TTC549 (cell line): Measurements from ENCODE around the gene SPATA6L.
"Not testable (repeated sequence)": the region's sequence is repeated elsewhere in the genome, so short reads cannot be mapped to it uniquely, and the experiment has no call there.

ENCODE experiments used
- FAIRE-seq: peaks from 2 replicates; lab custom pipeline; 2012; peaks lifted over from hg19 to GRCh38; lab: Jason Lieb, UNC

SPATA6L gene

DNA sequence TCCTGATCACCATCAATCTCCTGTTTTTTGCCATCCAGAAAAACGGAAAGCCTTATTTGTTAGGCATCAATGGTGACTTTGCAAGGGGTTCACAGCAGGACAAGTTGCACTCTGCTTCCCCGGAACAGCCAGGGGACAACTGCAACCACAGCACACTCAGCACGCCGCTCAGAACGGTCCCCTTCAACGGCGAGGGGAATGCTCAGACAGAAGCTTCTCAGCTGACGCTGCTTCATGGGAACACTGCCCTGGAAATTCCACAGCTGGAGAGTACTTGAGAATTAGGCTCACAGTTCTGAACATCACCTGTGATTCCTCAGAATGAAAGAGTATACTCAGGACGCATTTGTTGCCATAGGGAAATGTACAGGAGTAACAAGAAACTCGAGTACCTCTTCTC lies 44.3 kb downstream of the SPATA6L start:
- FAIRE-seq: no peak

- FAIRE-seq: no peak
Measured at GRCh38 chr9:4620881-4621555, 45.3 kb downstream of the SPATA6L start.

GRCh38 chr9:4620057-4620765 lies 46.1 kb downstream of the SPATA6L start:
- FAIRE-seq: no peak

DNA sequence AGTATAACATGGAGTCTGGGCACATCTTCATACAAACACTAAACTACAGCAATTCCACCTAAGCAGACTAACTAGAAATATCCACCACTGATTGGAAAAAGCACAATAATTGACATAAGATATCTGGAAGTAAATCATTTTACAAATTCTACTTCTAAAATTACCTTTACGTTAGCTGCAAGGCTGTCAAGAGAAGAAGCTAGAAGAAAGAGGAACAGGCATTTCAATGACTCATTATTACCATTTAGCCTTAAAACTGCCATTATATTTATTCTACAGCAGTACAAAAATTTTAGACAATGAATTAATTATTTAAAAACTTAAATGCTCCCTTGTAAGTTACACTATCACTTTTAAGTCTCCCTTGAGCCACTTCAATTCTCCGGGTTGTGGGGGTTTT lies 47.6 kb downstream of the SPATA6L start:
- FAIRE-seq: no peak

DNA sequence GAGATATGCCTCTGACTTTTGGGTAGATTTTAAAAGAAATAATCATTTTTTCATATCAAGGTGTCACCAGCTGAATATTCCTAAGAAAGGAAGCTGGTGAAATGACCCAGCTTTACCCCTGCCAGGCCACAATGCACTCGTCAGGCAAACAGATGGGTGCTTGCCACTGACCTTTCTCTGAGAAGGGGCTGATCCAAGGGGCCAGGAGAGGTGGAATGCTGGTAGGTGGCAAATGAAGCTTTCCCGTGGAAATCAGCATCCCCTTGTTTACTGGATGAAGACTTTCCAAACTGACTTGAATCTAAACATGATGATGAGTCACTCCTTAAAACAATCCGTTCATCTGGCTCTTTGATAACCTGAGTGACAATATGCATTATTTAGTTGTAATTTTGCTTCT lies 48.5 kb downstream of the SPATA6L start:
- FAIRE-seq: no peak

DNA sequence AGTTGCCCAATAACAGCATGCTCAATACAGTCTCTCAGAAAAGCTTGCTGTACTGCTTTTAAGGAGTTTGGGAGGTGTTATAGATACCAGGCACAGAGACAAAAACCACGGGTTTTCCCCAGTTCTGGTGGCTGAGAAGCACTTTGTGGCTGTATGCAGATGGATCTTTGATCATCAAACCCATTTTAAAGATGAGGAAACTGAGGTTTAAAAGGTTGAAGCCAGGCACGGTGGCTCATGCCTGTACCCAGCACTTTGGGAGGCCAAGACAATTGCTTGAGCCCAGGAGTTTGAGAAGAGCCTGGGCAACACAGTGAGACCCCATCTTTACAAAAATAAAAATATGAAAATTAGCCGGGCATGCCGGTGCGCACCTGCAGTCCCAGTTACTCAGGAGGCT lies 50.5 kb downstream of the SPATA6L start:
- no peak for FAIRE-seq

- FAIRE-seq: no peak
Measured at GRCh38 chr9:4615251-4615650, 51.0 kb downstream of the SPATA6L start.

- no peak for FAIRE-seq
Measured at GRCh38 chr9:4614627-4615026, 51.7 kb downstream of the SPATA6L start.

- FAIRE-seq: not testable (repeated sequence)
Measured at GRCh38 chr9:4606033-4606432, 60.2 kb downstream of the SPATA6L start.

GRCh38 chr9:4604678-4605095 lies 61.6 kb downstream of the SPATA6L start:
- no peak for FAIRE-seq

- FAIRE-seq: no peak
Measured at GRCh38 chr9:4603830-4604229, 62.5 kb downstream of the SPATA6L start.

DNA sequence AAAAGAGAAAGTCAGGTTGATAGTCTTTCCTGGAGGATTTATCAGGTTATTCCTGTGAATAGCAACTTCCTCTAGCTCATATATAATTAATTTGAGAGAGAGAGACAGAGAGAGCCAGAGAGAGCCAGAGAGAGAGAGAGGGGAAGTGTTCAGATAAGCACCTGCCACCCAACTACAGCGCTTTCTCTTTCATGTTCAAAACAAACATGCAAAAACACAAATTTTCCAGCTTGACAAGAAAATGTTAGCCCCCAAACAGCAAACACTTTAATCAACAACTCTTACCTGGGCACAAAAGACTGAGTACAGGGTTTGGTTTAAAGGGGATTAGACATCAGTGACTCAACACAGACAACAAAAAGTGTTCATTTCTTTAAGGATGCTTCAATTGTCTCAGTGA lies 65.9 kb downstream of the SPATA6L start:
- FAIRE-seq: no peak

- FAIRE-seq: no peak
Measured at GRCh38 chr9:4596165-4596922, 69.9 kb downstream of the SPATA6L start.

DNA sequence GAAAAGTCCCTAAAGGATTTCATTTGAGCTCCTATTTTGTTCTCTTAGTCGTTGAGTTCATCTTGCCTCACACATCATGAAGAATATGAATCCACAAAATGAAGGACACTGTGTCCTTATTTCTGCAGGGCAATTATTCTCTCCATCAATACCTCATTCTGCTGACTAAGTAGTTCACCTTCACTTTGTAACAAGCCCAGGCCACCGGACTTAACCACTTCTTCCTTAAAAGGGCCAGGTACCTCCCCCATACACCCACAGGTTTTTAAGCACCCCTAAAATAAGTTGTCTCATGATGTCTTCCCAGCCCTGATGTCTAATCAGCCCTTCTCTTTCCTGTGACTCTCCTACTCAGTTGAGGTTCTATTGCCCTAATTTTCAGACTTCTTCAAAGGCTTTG lies 71.3 kb downstream of the SPATA6L start:
- no peak for FAIRE-seq

DNA sequence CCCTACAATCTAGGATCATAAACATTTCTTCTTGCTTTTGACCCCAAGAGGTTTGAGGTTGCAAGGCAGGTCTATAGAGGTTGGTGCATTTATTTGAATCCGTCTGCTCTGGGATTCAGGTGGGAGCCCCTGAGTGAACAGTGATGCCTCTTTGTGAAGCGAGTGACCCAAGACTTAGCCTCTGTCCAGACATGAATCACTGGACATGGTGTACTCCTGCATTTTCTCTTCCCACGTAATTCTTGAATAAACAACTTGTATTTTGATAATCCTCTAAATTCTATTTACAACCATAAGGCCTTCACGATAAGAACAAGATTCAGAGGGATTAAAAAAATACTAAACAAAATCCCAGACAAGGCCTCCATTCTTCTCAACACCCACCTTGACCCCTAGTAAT lies 71.7 kb downstream of the SPATA6L start:
- no peak for FAIRE-seq

DNA sequence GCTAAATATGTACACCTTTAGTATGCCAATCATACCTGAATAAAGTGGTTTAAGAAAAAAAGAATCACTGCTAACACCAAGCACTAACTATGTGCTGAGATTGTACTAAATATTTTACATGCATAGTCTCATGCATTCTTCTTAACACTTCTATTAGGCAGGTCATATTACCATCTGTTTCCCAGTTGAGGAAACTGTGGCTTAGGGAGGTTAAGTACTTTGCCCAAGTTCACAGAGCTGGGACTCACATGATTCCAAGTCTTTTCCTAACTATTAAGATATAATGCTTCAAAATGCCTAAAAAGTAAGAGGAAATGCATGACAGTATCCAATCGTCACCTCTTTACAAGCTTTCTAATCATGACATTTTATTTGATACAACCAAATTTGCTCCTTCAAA lies 73.4 kb downstream of the SPATA6L start:
- no peak for FAIRE-seq

DNA sequence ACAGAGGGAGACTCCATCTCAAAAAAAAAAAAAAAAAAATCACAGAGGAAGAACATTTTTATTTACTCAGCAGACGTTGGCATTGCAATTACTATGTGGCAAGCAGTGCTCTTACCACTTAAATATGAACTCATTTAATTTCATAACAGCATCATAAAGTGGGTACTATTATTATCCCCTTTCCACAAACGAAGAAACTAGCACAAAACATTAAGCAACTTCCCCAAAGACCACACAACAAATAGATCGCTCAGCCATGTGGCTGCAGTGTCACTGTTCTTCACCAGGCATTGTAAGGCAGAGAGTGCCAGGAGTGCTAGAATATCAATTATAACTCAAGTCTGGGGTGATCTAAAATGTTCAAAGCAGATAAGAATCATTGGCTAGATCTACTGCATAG lies 74.0 kb downstream of the SPATA6L start:
- no peak for FAIRE-seq

- FAIRE-seq: no peak
Measured at GRCh38 chr9:4591123-4591500, 75.2 kb downstream of the SPATA6L start.

DNA sequence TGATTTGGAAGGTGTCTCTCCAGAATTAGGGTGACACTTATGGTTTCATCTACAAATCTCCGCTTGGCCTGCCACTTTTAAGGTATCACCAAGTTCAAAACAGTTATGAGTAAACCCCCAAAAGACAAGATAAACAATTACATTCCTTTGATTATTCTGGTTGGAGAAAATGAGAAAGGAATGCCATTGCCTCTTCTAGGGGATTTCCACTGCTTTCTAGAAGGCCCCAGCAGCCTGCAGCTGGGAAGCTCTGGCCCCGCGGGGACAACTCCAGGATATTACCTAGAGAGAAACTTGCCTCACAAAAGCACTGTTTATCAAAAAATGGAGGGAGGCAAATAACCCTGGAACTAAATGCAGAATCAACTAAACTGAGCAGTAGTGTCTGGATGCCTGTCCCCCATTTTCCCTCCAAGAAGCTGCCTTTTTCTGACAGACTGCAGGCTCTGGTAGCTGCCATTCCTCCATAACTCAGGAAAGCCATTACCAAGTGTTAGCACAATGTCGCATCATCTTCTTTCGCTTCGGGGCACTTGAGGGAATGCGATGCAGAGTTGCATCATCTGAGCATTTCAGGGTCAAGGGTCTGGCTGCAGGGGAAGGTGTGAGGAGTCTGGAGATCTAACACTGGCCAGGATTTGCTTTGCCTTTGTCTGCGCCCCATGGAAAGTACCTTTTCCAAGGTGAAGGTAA lies 75.7 kb downstream of the SPATA6L start:
- no peak for FAIRE-seq

DNA sequence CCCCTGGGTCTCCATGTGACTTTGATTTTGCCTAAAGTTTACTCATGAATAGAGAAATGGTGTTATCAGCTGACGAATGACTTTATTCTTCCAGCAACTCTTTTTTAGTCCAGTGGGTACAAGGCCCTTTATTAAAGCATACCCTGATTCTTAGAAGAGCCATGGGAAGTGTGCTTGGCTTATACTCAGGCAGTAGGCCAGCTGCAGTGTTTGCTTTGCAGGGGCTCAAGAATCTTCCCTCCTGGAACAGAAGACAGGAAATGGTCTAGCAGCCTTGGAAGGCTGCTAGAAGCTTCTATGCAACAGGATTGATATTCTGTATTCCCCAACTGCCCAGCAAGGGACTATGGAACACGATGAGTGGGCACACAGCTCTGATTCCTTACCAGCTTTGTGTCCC lies 77.6 kb downstream of the SPATA6L start:
- FAIRE-seq: no peak

- no peak for FAIRE-seq
Measured at GRCh38 chr9:4585135-4585534, 81.1 kb downstream of the SPATA6L start.

- FAIRE-seq: no peak
Measured at GRCh38 chr9:4584636-4585035, 81.6 kb downstream of the SPATA6L start.

GRCh38 chr9:4583001-4583400 lies 83.3 kb downstream of the SPATA6L start:
- FAIRE-seq: no peak
